Activated CD4-positive, alpha-beta T cell treated with anti-CD3 and anti-CD28 coated beads, Interleukin-2, amount 10 ng/mL, durations not matched to agents 24 days and 14 days (primary cell): ENCODE data around the gene FGF1. TPM values are rescaled to one million over a fixed set of nuclear protein-coding genes. Genes with fewer than 3 reads are reported as not detected.
A peak's percentile ranks its signal among the peaks of the same experiment; 100 is the strongest.

Experiments
- DNase-seq: peaks from one replicate; pipeline ENCODE4 v3.0.0; 2022
- H3K27ac Mint-ChIP-seq: one replicate; pipeline ENCODE4 v1.8.0; 2022; ENCODE audit warnings: mild to moderate bottlenecking, mixed read lengths
- H3K27me3 Mint-ChIP-seq: one replicate; pipeline ENCODE4 v1.8.0; 2022; ENCODE audit warnings: mixed read lengths
- H3K36me3 Mint-ChIP-seq: one replicate; pipeline ENCODE4 v1.8.0; 2022; ENCODE audit warnings: low read depth, mild to moderate bottlenecking, mixed read lengths
- H3K4me1 Mint-ChIP-seq: one replicate; pipeline ENCODE4 v1.8.0; 2021; ENCODE audit warnings: mixed read lengths
- H3K4me3 Mint-ChIP-seq: one replicate; pipeline ENCODE4 v1.8.0; 2022; ENCODE audit warnings: mild to moderate bottlenecking, moderate library complexity, mixed read lengths
- H3K9me3 Mint-ChIP-seq: one replicate; pipeline ENCODE4 v1.8.0; 2021; ENCODE audit warnings: mixed read lengths
- intact Hi-C: fragments of 100-400 bp; cut with micrococcal nuclease; formaldehyde crosslinking; loops from one replicate; pipeline ENCODE4 v1.15.1; 2023
- total RNA-seq: library from RNA; stranded (reverse); gene quantifications from 2 replicates; pipeline ENCODE4 v1.2.3, GENCODE V29; 2022

FGF1 gene
- total RNA-seq, 1 donor from 2014 or later = not detected

GRCh38 chr5:142637871-142638270 lies 48.0 kb downstream of the FGF1 start:
- intact Hi-C loops = no loop called here
- no peaks in the 10 kb centered on the region for H3K4me1 Mint-ChIP-seq
- no peak overlapping the region for H3K4me3 Mint-ChIP-seq
- no peak for DNase-seq
- H3K27ac Mint-ChIP-seq = no peak overlapping the region
- H3K27me3 Mint-ChIP-seq = peaks cover 22% of the 10 kb centered on the region
- H3K9me3 Mint-ChIP-seq = no peaks in the 10 kb centered on the region
- no peaks in the 10 kb centered on the region for H3K36me3 Mint-ChIP-seq

GRCh38 chr5:142636698-142637324 lies 49.1 kb downstream of the FGF1 start:
- no peak for DNase-seq
- intact Hi-C loops = no loop called here
- Mint-ChIP-seq H3K4me3 (no peak overlapping the region), H3K4me1 (no peaks in the 10 kb centered on the region), H3K27me3 (peaks cover 14% of the 10 kb centered on the region), H3K36me3 (no peaks in the 10 kb centered on the region), H3K27ac (no peak overlapping the region), H3K9me3 (no peaks in the 10 kb centered on the region)

GRCh38 chr5:142636093-142636492 lies 49.8 kb downstream of the FGF1 start:
- Mint-ChIP-seq H3K4me1 (no peaks in the 10 kb centered on the region), H3K9me3 (no peaks in the 10 kb centered on the region), H3K4me3 (no peak overlapping the region), H3K27me3 (peaks cover 13% of the 10 kb centered on the region), H3K27ac (no peak overlapping the region), H3K36me3 (no peaks in the 10 kb centered on the region)
- intact Hi-C loops = no loop called here
- DNase-seq = no peak

- H3K27me3 Mint-ChIP-seq = peaks cover 12% of the 10 kb centered on the region
- no peaks in the 10 kb centered on the region for H3K36me3 Mint-ChIP-seq
- H3K4me1 Mint-ChIP-seq = no peaks in the 10 kb centered on the region
- no peaks in the 10 kb centered on the region for H3K9me3 Mint-ChIP-seq
- no peak overlapping the region for H3K27ac Mint-ChIP-seq
- DNase-seq = no peak
- H3K4me3 Mint-ChIP-seq = no peak overlapping the region
- intact Hi-C loops = no loop called here
These were observed 51.5 kb downstream of the FGF1 start for GRCh38 chr5:142634216-142635011.

DNA sequence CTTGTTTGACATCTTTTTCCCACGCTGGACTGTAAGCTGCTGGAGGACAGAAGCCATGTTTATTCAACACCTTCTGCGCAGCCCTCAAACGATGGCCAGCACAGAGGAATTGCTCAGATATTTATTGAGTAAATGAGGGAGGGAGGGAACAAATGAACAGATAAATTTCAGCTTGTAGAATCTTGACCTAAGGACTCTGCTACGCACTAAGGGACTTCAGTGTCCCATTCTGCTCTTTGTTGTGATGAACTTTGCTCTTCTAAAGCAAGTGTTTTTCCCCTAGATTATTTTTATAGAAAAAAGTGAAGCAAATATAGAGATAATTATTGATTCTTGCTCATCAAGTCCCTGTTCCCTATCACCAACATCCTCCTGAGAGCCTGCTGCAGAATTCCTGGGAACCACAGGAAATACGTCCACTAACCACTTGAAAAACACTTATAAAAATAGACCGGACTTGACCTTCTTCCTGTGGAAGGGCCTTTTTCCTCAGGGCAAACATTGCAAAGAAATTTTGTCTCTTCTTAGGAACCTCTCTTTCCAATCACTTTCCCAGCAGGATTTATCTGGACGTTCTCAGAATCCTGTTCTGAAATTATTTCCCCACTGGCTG lies 54.9 kb downstream of the FGF1 start:
- intact Hi-C loops = no loop called here
- Mint-ChIP-seq H3K27ac (no peak overlapping the region), H3K27me3 (peaks cover 2% of the 10 kb centered on the region), H3K4me1 (no peaks in the 10 kb centered on the region), H3K36me3 (no peaks in the 10 kb centered on the region), H3K4me3 (no peak overlapping the region), H3K9me3 (no peaks in the 10 kb centered on the region)
- no peak for DNase-seq

- peaks cover 2% of the 10 kb centered on the region for H3K27me3 Mint-ChIP-seq
- intact Hi-C loops = no loop called here
- no peak overlapping the region for H3K4me3 Mint-ChIP-seq
- H3K36me3 Mint-ChIP-seq = no peaks in the 10 kb centered on the region
- H3K27ac Mint-ChIP-seq = no peak overlapping the region
- H3K9me3 Mint-ChIP-seq = no peaks in the 10 kb centered on the region
- DNase-seq = no peak
- H3K4me1 Mint-ChIP-seq = no peaks in the 10 kb centered on the region
These were observed 58.3 kb downstream of the FGF1 start for GRCh38 chr5:142627383-142628217.

DNA sequence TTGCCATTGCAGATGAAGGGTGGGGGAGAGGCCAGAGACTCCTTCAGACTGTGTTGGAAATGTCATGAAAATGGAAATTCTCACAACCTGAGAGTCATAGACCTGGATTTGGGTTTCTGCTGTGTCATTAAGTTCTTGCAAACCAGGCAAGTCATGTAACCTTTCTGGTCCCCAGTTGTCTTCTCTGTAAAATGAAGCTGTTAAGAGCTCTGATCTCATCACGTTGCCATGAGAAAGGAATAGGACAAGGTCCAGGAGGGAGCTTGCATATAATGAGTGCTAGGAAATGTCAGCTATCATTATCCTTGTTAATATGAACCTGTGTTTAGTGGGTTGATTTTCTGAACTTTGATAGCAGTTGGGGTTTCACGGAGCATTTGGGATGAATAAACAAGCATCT lies 59.1 kb downstream of the FGF1 start:
- Mint-ChIP-seq H3K36me3 (no peaks in the 10 kb centered on the region), H3K4me1 (no peaks in the 10 kb centered on the region), H3K9me3 (no peaks in the 10 kb centered on the region), H3K4me3 (no peak overlapping the region), H3K27me3 (peaks cover 3% of the 10 kb centered on the region), H3K27ac (no peak overlapping the region)
- DNase-seq = no peak
- intact Hi-C loops = no loop called here

DNA sequence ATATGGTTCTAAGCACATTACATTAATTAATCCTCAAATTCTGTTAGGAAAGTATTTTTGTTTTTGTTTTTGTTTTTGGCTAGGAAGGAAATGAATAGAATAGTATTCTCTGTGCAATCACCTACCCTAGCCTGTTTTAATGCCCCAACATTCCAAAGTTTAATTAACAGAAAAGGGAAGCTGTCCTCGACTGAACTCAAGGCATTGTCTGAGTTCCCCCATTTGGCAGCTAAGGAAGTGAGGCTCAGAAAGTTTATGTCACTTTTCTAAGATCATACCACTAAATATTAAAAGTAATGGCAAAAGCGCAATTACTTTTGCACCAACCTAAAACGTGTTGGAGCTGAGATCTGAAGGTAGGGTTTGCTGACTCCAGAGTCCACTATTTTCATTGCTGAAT lies 59.8 kb downstream of the FGF1 start:
- intact Hi-C loops = no loop called here
- Mint-ChIP-seq H3K4me3 (no peak overlapping the region), H3K27me3 (peaks cover 10% of the 10 kb centered on the region)

DNA sequence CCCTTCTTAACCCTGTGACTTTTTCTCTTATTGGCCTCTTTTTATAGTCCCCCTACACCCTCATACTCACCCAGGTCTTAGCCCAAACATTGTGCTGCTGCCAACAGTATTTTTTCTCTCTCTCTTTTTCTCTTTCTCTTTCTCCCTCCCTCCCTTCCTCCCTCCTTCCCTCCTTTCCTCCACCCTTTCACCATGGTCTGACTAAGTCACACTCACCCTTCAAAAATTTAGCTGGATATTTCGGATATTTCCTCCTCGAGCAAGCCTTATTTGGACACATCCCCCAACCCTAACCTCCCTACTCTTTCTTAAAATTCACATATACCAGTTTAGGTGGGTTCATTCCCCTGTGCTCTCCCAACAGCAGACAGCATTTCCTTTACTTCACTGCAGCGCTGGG lies 64.7 kb downstream of the FGF1 start:
- Mint-ChIP-seq H3K27ac (no peak overlapping the region), H3K4me3 (no peak overlapping the region), H3K36me3 (no peaks in the 10 kb centered on the region)

More for the DNA sequence above, 59.8 kb downstream of the FGF1 start:
- Mint-ChIP-seq H3K36me3 (no peaks in the 10 kb centered on the region), H3K27ac (no peak overlapping the region), H3K4me1 (no peaks in the 10 kb centered on the region), H3K9me3 (no peaks in the 10 kb centered on the region)
- no peak for DNase-seq

DNA sequence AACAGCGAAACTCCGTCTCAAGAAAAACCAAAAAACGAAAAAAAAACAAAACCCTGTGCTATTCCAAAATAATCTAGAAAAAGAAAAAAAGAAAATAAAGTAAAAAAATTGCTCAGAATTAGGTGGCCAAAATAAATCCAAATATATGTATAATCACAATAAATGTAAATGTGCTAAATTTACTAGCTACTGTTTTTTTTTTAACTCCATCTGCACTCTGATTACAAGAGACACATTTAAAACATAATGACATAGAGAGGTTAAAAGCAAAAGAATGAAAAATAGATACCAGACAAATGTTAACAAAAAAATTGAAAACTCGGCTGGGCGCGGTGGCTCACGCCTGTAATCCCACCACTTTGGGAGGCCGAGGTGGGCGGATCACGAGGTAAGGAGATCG lies 66.1 kb downstream of the FGF1 start:
- Mint-ChIP-seq H3K4me3 (no peak overlapping the region), H3K9me3 (no peaks in the 10 kb centered on the region), H3K27ac (no peak overlapping the region), H3K4me1 (peaks cover 11% of the 10 kb centered on the region), H3K27me3 (peaks cover 14% of the 10 kb centered on the region), H3K36me3 (no peaks in the 10 kb centered on the region)
- intact Hi-C loops = loop anchor here (10.0 kb wide), 1 partner anchor 265 kb away; no protein-coding TSS in a partner anchor
- no peak for DNase-seq

More for the DNA sequence above, 64.7 kb downstream of the FGF1 start:
- Mint-ChIP-seq H3K9me3 (no peaks in the 10 kb centered on the region), H3K4me1 (peaks cover 11% of the 10 kb centered on the region), H3K27me3 (peaks cover 16% of the 10 kb centered on the region)
- no peak for DNase-seq
- intact Hi-C loops = no loop called here

DNA sequence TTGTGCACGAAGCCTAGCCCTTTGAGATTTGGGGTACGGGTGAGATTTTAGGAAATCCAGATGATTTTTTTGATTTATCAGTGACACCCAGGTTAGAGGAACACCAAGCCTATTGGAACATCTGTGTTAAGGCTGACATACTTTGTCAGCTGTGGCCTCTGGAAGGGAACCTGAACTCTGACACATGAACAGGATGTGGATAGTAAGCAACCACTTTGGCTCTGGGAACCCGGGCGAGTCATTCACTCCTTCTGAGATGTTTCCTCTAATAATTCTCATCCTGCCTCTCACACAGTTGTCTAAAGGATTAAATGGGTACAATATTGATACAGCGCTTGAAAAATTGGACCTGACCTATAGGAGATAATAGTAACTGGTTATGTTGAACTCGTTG lies 67.8 kb downstream of the FGF1 start:
- peak; percentile 62 for DNase-seq
- Mint-ChIP-seq H3K27me3 (peaks cover 14% of the 10 kb centered on the region), H3K4me1 (peaks cover 11% of the 10 kb centered on the region), H3K27ac (no peak overlapping the region), H3K36me3 (no peaks in the 10 kb centered on the region), H3K4me3 (no peak overlapping the region), H3K9me3 (no peaks in the 10 kb centered on the region)
- intact Hi-C loops = loop anchor here (10.0 kb wide), 1 partner anchor 267 kb away; no protein-coding TSS in a partner anchor

DNA sequence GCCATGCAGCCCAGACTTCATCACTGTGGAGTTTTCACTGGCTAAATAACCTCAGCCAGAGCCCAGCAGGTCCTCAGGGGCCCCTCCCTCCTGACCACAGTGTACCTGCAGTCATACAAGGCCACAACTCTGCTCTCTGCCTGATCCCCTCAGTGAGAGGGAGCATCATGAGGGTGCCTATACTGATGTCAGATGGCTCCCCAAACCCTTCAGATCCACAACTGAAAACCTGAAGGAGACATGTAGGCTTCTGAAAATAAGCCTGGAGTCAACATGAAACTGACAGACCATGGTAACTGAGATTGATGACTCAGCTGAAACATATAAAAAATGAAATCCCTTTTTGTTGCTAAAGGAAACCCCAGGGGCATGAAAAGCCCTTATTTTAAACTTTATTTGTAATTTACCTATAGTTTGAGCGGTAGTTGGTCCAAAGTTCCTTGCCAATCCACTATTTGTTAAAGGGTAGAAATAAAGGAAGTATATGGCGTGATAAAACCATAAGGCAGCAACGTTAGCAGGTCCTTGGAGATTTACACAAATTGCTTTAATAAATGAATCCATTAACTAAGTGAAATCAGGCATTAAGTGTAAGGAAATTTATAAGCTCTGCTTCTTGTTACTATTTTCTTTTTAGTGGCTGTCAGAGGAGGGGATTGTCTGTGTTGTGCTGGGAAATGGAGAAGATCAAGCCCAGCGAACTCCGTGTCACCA lies 68.3 kb downstream of the FGF1 start:
- no peak for DNase-seq
- no peak overlapping the region for H3K27ac Mint-ChIP-seq
- H3K4me1 Mint-ChIP-seq = peaks cover 11% of the 10 kb centered on the region
- peaks cover 19% of the 10 kb centered on the region for H3K27me3 Mint-ChIP-seq
- intact Hi-C loops = loop anchor here (10.0 kb wide), 1 partner anchor 267 kb away; no protein-coding TSS in a partner anchor
- H3K4me3 Mint-ChIP-seq = no peak overlapping the region
- H3K9me3 Mint-ChIP-seq = no peaks in the 10 kb centered on the region
- H3K36me3 Mint-ChIP-seq = no peaks in the 10 kb centered on the region

DNA sequence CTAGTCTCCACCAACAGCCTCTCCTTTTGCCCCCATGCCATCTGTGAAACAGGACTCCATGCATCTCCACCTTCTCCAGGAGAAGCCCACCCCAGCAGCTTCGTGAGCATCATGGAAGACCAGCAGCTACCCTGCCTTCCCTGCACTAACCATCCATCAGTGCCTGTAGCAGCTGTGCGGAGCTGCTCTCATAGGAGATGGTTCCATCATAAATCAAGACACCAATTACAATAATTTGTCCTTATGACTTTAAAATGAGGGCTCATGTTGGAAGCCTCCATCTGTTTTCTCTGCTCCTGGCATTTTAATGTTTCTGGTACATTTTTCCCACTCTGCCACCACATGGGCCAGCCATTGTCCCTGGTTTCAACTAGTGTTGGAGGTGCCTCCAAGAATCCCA lies 69.9 kb downstream of the FGF1 start:
- DNase-seq = no peak
- H3K27me3 Mint-ChIP-seq = peaks cover 19% of the 10 kb centered on the region
- H3K9me3 Mint-ChIP-seq = no peaks in the 10 kb centered on the region
- intact Hi-C loops = loop anchor here (10.0 kb wide), 1 partner anchor 269 kb away; no protein-coding TSS in a partner anchor
- no peak overlapping the region for H3K27ac Mint-ChIP-seq
- H3K4me1 Mint-ChIP-seq = peaks cover 12% of the 10 kb centered on the region
- H3K4me3 Mint-ChIP-seq = no peak overlapping the region
- no peaks in the 10 kb centered on the region for H3K36me3 Mint-ChIP-seq
